Amygdala (tissue), 56 donors: Measurements from ENCODE around the gene FOXQ1.
"Not testable (repeated sequence)": the region's sequence is repeated elsewhere in the genome, so short reads cannot be mapped to it uniquely, and the experiment has no call there.

Source experiments
- DNase-seq, 56 donors: peaks; one replicate each; lab custom pipeline; 2025; lab: John Stamatoyannopoulos, UW

The FOXQ1 gene

DNA sequence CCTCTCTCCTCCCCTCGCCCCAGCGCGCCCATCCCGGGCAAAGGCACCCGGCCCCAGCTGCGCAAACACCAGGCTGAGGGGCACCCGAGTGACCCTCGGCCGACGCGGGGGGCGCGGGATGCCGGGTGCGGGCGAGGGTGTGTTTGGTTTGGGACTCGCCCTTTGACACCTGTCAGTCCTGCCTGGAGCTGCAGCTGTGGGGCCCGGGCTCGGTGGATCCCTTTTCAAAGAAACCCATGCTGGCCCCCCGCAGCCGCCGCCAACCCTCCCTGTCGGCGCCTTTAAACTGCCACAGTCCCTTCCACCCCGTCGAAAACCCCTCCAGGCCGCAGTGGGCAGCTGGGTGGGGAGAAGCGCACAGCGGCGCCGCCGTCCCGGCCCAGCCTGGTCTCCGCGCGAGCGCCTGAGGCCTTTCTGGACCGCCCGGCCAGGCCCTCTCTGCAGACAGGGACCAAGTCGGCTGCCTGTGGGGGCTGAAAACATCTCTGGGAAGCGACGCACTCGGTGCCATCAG, 5.5 kb downstream of the FOXQ1 start:
- no peak for DNase-seq

DNA sequence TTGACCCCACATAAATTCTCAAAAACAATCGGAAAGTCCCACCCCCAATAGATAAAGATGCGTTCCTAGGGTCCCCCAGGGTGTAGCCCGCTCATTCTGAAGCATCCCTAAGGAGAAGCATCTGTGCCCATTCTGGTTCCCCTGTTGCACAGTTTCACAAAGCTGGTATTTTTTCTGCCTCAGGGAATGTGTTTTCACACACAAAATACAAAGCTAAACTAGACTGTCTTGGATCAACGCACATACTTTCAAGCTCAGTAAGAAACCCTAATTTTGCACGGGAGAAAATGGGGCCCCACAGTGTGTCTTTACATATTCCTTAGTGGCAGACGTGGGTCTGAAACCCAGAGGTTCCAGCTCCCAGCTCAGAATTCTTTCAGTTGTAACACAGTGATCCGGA, 6.1 kb downstream of the FOXQ1 start:
- no peak for DNase-seq

DNA sequence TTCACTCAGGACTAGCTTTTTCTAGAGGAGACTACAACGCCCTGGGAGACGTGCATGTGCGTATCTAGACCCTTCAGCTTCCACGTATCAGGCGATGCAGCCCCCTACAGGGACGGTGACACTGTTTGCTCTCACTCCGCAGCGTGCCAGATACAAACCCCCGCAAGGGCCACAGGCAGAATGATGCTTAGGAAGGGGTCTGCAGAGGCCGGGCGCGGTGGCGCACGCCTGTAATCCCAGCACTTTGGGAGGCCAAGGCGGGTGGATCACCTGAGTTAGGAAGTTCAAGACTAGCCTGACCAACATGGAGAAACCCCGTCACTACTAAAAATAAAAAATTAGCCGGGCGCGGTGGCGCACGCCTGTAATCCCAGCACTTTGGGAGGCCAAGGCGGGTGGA, 6.7 kb downstream of the FOXQ1 start:
- not testable (repeated sequence) for DNase-seq

DNA sequence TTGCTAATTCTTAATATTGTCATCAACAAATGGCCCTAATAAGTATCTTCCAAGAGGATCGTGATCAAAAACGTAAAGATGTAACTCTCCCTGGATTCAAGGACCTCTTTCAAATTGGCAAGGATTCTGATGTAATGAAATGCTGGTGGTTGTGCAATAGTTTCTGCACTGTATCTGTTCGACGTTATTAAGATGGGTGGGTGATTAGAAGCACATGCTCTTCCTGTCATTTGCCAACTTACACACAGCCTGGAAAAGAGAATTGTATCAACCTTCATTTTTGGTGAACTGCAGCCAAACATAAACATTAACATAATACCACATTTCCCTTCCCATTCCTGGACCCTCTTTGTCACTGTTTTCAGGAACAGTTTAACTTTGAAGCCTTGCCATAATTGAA, 9.8 kb downstream of the FOXQ1 start:
- DNase-seq: no peak

DNA sequence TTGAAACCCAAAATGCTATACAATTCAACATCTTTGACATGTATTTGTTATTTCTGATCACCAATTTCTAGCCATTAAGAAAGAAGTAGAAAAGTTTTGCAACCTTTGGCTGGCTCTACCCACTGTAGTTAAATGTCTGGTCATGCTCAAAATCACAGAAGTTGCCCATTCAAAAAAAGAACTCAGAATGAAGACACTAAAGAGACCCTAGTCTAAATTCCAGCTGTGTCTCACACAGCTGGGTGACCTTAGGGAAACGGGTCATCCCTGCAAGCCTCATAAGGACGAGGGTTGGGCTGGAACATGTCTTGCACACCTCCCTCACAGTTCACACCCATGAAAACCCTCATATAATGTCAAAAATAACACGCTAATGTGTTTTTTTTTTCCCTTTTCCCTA, 10.3 kb downstream of the FOXQ1 start:
- no peak for DNase-seq

DNA sequence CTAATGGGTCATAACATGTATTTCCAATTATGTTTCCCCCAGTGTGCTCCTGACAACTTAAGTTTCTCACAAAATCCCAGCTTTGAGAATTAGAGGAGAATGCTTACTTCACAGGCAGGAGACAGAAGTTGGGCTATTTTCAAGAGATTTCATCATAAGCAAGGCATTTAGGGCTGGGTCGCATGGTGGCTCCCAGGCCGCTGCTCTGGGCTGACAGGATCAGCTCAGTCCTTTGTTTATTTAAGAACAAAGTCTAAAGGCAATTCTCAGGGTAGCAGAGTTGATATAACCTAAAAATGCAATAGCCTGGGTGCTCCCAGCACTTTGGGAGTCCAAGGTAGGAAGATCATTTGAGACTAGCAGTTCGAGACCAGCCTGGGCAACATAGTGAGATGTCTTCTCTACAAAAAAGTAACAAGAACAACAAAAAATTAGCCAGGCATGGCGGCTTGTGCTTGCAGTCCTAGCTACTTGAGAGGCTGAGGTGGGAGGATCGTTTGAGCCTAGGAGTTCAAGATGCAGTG, 10.9 kb downstream of the FOXQ1 start:
- no peak for DNase-seq

DNA sequence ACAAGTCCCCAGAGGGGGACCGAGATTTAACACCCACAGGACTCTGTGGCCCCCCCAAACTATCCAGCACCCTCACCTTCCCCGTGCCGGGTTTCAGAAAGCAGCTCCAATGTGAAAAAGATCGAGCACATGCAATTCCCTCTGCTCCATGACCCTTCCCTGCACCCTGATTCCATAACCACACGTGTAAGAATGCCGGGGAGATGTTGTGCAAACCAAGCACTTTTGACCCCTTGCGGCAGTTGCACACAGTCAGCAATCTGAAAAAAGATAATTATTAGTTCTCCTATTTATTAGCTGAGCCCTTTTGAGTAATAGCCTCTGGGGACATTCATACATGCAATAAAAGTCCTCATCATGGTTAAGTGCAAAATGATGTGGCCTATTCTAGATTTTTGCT, 13.0 kb downstream of the FOXQ1 start:
- no peak for DNase-seq

DNA sequence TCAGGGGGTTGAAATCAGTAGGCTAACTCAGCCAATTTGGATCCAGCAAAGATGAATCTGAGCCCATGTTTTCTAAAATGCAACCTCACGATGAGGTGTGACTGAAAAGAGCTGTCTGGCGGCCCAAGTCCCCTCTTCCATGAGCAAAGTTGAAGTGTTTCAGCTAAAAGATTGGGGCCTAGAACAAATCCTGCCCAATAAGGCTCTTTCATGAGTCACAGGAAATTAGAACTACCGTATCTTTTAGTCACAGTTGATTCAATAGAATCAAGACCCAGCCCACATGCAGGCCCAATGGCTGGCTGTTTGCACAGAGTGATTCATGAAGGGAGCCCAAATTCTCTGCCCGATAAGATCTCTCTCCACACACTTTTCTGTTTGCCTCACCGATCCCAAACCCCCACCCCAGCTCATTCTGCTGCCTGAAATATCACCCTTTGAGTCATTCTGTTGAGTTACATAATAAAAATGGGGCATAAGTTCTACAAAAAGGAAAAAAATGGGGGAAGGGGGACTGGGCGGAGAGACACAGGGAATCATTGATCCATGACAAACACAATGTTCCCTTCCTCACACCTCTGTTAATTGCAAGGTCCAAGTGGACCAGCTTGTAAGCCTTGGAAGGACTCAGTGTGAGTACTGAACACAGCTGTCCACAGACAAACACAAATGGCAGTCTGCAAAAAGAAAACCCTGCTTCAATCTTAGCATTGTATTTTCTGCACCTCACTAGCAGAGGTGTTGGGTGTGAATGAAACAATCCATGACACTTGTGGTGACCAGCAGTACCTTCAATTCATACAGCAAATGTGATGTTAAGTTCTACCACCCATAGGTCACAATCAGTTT, 13.8 kb downstream of the FOXQ1 start:
- DNase-seq: peak in 2 of 56 donors; percentile 17 to 37

DNA sequence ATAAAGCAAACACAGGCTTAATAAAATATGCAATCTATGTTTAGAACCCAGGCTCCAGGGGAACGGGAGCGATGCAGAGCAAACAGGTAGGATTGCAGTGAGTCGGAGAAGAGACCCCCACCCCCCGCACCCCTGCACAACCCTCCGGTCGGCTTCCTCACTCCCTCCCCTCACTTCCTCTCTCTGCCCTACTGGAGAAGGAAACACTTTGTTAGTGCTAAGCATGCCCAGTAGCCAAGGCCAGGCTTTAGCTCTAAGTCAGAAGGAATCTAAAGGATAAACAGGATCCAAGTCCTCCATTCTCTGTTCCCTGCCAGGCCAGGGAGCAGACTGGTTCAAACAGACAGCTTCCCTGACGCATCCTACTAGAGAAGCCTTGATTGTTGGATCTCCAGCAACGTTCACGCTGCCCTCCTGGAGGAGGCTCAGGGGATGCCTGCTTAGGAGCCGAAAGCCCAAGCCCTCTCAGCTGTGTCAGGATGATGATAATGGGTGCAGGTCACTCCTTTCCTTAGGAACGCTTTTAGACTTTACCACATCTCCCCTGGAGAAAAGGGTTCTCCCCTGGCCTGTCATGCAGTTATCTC, 14.7 kb downstream of the FOXQ1 start:
- no peak for DNase-seq

DNA sequence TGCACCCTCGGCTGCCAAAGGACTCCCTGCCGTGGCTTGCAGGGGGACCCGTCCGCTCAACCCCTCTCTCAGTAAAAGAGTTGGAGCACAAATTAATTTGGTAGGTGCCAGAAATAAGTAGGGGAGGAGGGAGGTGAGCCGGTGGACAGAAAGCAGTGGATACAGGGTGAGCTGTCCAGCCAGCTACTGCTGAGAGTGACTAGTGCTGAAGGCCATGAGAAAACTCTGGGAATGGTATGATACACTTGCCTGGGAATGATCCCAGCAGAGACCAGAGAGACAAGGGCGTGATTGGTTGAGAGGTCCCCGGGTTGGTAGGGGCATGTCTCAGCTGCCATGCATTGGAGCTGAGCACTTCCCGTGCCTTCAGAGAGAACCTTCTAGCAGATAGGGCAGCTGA, 15.7 kb downstream of the FOXQ1 start:
- no peak for DNase-seq

DNA sequence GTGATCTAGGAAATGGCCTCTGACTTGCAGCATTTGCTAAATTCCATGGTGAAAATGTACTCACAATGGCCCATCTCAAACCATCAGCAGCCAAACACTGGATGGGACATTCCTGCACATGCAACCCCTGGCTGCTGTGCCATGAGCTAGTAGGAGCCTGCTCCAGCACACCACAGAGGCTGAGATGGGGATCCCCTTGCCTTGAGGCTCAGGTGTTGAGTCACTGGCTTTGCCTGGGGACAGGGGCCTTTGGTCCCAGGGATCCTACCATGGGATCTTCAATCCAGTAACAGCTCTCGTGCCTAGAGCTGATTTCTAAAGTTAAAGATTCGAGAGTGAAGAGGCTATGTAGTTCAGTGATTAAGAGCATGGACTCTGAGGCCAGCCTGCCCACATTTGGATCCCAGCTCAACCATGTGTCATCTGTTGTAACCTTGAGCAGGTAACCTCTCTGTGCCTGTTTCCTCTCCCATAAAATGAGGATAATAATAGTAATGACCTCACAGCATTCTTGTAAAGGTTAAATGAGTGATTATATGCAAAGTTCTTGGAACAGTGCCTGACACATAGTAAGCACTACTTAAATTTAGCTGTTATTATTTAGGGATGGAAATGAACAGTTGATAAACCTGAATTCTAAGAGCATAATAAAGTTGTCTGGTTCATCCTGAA, 16.4 kb downstream of the FOXQ1 start:
- DNase-seq: no peak

DNA sequence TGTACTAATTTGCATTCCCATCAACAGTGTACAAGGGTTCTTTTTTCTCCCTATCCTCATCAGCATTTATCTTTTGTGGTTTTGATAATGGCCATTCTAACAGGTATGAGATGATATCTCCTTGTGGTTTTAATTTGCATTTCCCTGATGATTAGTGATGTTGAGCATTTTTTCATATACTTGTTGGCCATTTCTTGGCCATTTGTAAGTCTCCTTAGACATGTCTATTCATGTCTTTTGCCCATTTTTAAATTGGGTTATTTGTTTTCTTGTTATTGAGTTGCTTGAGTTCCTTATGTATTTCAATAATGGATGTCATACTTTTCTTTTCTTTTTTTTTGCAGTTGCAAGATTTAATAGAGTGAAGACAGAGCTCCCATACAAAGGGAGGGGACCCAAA, 17.8 kb downstream of the FOXQ1 start:
- DNase-seq: no peak

DNA sequence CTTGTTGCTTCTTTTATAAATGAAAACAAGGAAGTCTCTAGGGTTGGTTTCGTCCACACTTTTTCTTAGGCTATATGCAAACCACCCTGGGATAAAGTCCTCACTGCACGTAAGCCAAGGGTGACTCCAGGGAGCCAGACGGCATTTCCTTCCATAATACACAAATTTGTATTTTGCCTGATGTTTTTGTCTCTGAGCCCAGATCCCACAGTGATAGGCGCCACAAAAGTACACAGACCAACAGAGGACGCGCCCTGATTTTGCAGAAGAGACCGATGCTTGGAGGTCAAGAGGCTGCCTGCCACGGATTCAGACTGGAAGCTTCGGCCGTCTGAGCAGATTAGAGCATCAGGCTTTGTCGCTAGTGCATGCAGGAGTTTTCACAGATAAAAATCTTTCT, 22.8 kb downstream of the FOXQ1 start:
- no peak for DNase-seq

DNA sequence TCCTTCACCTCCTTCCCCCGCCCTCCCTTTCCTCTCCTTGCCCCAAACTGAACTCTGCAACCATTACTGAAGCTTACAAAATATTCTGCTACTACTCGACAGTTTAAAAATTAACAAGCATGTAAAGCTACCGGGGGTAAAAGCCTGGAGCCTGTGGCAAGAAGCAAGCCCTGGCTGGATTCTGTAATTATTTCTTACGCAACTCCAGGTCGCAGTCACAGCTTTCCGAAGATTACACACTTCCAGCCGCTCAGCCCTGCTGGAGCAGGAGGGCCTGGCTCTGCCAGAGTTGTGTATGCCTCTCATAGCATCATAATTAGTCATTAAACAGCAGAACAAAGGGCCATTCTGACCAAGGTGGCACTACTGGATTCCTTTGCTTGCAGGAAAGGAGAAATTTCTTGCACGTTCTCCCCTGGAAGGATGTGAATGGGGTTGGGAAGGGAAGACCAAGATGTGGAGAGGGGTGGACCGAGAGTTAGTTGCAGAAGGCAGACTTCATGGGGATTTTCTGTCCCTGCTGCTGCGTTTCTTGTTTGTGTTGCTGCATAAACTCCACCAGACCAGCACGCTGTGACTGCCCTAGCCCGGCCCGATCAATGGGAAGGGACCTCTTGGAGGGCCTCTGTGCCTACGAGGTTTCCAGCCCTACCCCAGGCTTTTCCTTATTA, 23.6 kb downstream of the FOXQ1 start:
- DNase-seq: no peak

DNA sequence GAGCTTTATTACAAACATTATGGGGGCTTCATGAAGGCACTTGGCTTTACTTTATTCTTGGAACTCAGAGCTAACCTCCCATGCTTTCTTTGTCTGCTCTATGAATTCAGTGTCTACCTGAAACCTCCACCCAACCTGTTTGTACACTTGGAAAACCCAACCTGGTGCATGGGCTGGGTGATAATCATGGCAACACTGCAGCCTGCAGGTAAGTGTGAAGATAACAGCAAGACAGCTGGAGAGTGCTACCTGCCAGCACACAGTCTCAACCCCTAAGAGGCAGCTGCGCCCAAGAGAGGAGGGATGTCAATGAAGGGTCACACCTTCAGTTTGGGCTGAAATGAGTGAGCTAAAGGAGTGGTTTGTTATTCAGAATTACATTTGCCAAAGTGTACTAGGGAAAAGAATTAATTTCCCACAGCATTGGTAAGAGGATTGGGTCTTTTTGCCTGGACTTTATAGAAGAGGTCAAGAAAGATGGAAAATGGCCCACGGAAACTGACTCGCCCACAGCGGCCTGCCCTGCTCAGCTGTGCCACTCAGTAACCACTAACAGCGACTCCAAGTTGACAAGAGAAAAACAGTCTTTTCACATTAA, 24.4 kb downstream of the FOXQ1 start:
- DNase-seq: no peak

DNA sequence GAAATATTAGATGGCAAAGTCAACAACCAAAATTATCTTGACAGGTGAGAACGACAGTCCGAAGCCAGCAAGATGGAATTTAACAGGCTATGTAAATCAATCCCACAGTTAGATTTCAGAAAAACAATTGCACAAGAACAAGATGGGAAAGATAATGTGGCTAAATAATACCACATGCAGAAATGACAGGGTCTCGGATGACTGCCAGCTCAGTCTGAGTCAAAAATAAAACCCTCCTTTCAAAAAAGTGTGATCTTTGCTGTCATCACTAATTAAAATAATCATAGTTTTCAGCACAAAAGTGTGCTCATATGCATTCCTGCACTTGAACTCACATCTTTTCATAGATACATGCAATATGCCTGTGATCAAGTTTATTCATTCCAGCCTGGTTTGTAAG, 25.9 kb downstream of the FOXQ1 start:
- no peak for DNase-seq

DNA sequence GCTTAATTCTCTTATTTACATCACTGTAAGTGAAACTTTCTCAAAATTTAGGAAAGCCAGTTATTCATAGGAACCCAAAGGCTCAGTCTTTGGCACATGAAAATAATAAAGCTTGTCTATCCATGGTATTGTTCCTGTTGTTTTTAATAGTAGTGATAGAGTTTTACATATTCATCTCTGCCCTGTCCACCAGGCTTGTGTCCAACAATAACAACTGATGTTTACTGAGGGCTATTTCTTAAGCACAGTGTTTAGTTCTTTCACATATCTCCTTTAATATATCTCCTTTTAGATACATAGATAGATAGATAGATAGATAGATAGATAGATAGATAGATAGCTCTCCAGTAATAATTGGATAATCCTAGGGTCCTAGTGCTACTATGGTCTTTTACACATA, 34.2 kb downstream of the FOXQ1 start:
- no peak for DNase-seq

DNA sequence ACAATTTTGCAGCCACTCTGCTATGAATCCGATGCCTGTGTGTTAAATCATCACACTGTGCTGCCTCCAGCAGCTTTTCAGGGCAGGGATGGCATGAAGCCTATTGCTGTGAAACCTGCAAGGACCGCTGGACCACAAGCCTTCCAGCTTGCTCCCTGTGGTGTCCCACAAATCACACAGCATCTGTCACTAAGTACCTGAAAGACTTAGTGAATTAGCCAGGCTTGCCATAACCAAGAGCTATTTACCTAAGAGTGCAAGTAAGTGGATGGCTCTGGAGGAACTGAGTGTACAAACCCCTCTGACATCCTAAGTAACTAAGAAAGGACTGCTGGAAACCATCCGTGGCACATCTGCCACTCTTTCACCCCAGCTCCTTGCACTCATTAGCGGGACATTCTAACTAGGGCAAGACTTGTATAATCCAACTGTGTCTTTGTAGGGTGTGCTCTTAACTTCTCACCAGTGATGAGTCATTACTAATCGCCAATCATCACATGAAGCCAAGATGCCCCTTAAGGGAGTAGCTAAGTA, 34.7 kb downstream of the FOXQ1 start:
- no peak for DNase-seq

DNA sequence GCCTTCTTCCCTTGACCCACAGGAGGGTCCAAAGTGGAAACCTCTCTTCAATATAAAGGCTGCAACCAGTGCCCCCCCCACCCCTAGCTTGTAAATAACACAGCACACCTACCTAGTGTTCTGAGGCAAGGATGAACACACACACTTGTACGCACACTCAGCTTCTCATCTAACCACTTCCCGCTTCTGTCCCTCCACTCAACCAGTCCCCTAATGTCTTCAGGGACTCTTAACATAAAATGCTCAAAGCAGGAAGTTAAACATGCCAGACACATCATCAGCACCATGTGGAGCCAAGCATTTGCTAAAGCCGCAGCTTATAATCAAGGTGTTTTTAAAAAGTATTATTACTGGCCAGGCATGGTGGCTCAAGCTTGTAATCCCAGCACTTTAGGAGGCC, 35.3 kb downstream of the FOXQ1 start:
- no peak for DNase-seq

DNA sequence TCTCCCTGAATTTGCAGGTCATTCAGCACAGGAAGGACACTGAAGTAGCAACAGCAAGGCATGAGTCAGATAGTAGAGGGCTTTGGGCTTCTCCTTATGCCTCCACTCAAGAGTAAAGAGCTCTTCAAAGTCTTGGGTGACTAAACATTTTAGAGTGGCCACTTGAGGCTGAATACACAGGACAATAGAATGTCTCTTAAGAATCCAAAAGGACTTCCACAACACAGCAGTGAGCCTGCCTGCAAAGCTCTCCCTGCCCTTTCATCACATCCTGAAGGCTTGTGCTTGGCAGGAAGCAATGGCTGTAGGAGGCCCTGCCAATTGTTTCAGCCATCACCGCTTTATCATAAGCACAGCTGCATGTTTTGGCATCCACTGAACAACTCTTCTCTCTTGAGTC, 36.8 kb downstream of the FOXQ1 start:
- no peak for DNase-seq
